H1 (cell line): ENCODE results near the gene LEMD2.

ENCODE experiments used
- ATF3 ChIP-seq: IDR thresholded peaks from 2 replicates; pipeline ENCODE4 v1.6.1; 2011; ENCODE audit warnings: low read depth, mild to moderate bottlenecking, low read length; ENCODE audit not compliant: insufficient read depth
- CTCF ChIP-seq, 3 experiments: IDR thresholded peaks; 1 replicate in 2 of 3; 2 replicates in 1 of 3; pipeline versions ENCODE4 v1.5.1 to v1.6.1; 2011; ENCODE audit warnings: low read length in 3 of 3, mild to moderate bottlenecking in 3 of 3, inconsistent platforms in 2 of 3, low read depth in 1 of 3, moderate library complexity in 1 of 3; ENCODE audit not compliant: insufficient read depth in 1 of 3; ENCODE audit errors: control extremely low read depth in 1 of 3
- EZH2 ChIP-seq: fragments of 200-600 bp; sonication (generic); IDR thresholded peaks from 2 replicates; pipeline ENCODE4 v1.7.1; 2012; ENCODE audit warnings: low read depth, mild to moderate bottlenecking, moderate library complexity, low read length, inconsistent platforms; ENCODE audit not compliant: severe bottlenecking

GRCh38 chr6:33723371-33724085 is 65.4 kb downstream of the LEMD2 start:
- no peak for TF ChIP-seq CTCF (IDR thresholded peaks at IDR 0.05; ENCODE audit: control extremely low read depth in 1 of 3, insufficient read depth in 1 of 3, low read depth in 1 of 3, low read length in 3 of 3)
- TF ChIP-seq ATF3: no peak
- no peak for TF ChIP-seq EZH2
